Measurements from ENCODE around the gene TMEM87B.

- TF ChIP-seq EP300 (IDR thresholded peaks at IDR 0.05; ENCODE audit: borderline replicate concordance in 1 of 2, control insufficient read depth in 1 of 2, low read depth in 2 of 2, low read length in 2 of 2) (no peak), MAX (IDR thresholded peaks at IDR 0.05; ENCODE audit: low read depth, low read length) (no peak), POLR2AphosphoS5 (IDR thresholded peaks at IDR 0.05; ENCODE audit: low read length) (no peak), ZNF274 (IDR thresholded peaks at IDR 0.05; ENCODE audit: insufficient read depth, insufficient read length) (no peak)
Measured at GRCh38 chr2:112160283-112161250, 105.5 kb downstream of the TMEM87B start.
